Mucosa of descending colon (tissue), 3 donors: ENCODE data around the gene NOD2. TPM values are rescaled to one million over a fixed set of nuclear protein-coding genes. Genes with fewer than 3 reads are reported as not detected.

Experiments
- ATAC-seq: fragments of 200-7000 bp; cut with Tn5 transposase; one replicate; pipeline ENCODE4 v1.9.1; 2020; ENCODE audit warnings: mild to moderate bottlenecking, moderate library complexity
- DNase-seq, 3 donors: peaks; one replicate each; pipeline ENCODE4 v3.0.0-alpha.2; 2020
- H3K36me3 ChIP-seq: fragments of 200-600 bp; one replicate; pipeline ENCODE4 v1.8.0; 2021; ENCODE audit warnings: low read depth, mild to moderate bottlenecking
- H3K4me1 ChIP-seq: fragments of 200-600 bp; one replicate; pipeline ENCODE4 v1.8.0; 2021; ENCODE audit warnings: low read depth, mild to moderate bottlenecking
- H3K4me3 ChIP-seq: fragments of 200-600 bp; one replicate; pipeline ENCODE4 v1.8.0; 2021; ENCODE audit warnings: mild to moderate bottlenecking
- H3K9me3 ChIP-seq: fragments of 200-600 bp; one replicate; pipeline ENCODE4 v1.8.0; 2021; ENCODE audit warnings: mild to moderate bottlenecking
- CTCF ChIP-seq: fragments of 200-600 bp; IDR thresholded peaks from one replicate; pipeline ENCODE4 v1.8.0; 2022; ENCODE audit warnings: antibody characterized with exemption, mild to moderate bottlenecking
- intact Hi-C, 2 donors: fragments of 100-400 bp; cut with DNase I in 1 of 2; cut with micrococcal nuclease in 1 of 2; formaldehyde crosslinking; loops; one replicate each; pipeline versions ENCODE4 v1.11.0 to v1.11.1; 2022; cut with DNase I, micrococcal nuclease
- total RNA-seq, 3 donors: library from RNA; stranded (reverse); fragmentation: NEBNext Ultra II Directional in 2 of 3; extraction: Animal tissue kit (Norgen Biotek cat#: 25700) in 2 of 3; gene quantifications; one replicate each; pipeline versions ENCODE4 v1.2.1 to v1.2.4, GENCODE V29; 2021 to 2023
- donor health status: DM: no; HTN: no; CAD: no; lungs with moderate emphysema.
- donor health status: DM: no; HTN: no; CAD: no.
- donor health status: DM: no; HTN: yes; CAD: no.

Gene NOD2
- total RNA-seq, 3 donors from 2014 or later = 0.87 to 2.4 (median 2.0) TPM

- no peak for TF ChIP-seq CTCF
- Histone ChIP-seq H3K4me3 (no peak overlapping the region), H3K4me1 (no peaks in the 10 kb centered on the region), H3K9me3 (peaks cover 4% of the 10 kb centered on the region), H3K36me3 (no peaks in the 10 kb centered on the region)
- ATAC-seq = no peak
- DNase-seq = no peak
- intact Hi-C loops = no loop called here
These were observed 14.9 kb upstream of the NOD2 start for GRCh38 chr16:50678531-50678930.

GRCh38 chr16:50679266-50679665 is 14.1 kb upstream of the NOD2 start:
- intact Hi-C loops = no loop called here
- H3K4me1 ChIP-seq = no peaks in the 10 kb centered on the region
- TF ChIP-seq CTCF = no peak
- H3K4me3 ChIP-seq = no peak overlapping the region
- H3K9me3 ChIP-seq = no peaks in the 10 kb centered on the region
- DNase-seq (peak in 1 of 3 donors; percentile 45), ATAC-seq (no peak)
- H3K36me3 ChIP-seq = no peaks in the 10 kb centered on the region

GRCh38 chr16:50679676-50680555 is 13.5 kb upstream of the NOD2 start:
- intact Hi-C loops = no loop called here
- Histone ChIP-seq H3K4me3 (no peak overlapping the region), H3K36me3 (no peaks in the 10 kb centered on the region), H3K9me3 (no peaks in the 10 kb centered on the region), H3K4me1 (no peaks in the 10 kb centered on the region)
- DNase-seq (no peak), ATAC-seq (no peak)
- no peak for TF ChIP-seq CTCF

- intact Hi-C loops = no loop called here
- no peak for TF ChIP-seq CTCF
- Histone ChIP-seq H3K4me1 (no peaks in the 10 kb centered on the region), H3K9me3 (no peaks in the 10 kb centered on the region), H3K36me3 (no peaks in the 10 kb centered on the region), H3K4me3 (no peak overlapping the region)
- DNase-seq = no peak
- ATAC-seq = no peak
These were observed 12.9 kb upstream of the NOD2 start for GRCh38 chr16:50680556-50680893.

- no peak within 1 kb of the TSS for H3K4me3 ChIP-seq
- intact Hi-C loops = no loop called here
- TF ChIP-seq CTCF = no peak
- peak; percentile 70 for ATAC-seq
- H3K9me3 ChIP-seq = no peaks in the 10 kb centered on the region
- H3K36me3 ChIP-seq = no peaks in the 10 kb centered on the region
- no peaks in the 10 kb centered on the region for H3K4me1 ChIP-seq
- peak; percentile 45 to 77 (median 46) for DNase-seq
These were observed 12.2 kb upstream of the NOD2 start, which contains the start of gene SNX20 for GRCh38 chr16:50681021-50681885. TSS of gene SNX20 (minus strand) at chr16:50681312. CDS start at chr16:50677526, 3,786 bp downstream.
